GM11168 (cell line): Measurements from ENCODE around the gene VPS16.

Experiments
- in situ Hi-C: fragments of 300-500 bp; cut with MboI; formaldehyde crosslinking; loops from one replicate; pipeline ENCODE4 v1.12.0; 2022; ENCODE audit warnings: low sequenced_read_pairs; ENCODE audit not compliant: unreplicated experiment

The VPS16 gene

DNA sequence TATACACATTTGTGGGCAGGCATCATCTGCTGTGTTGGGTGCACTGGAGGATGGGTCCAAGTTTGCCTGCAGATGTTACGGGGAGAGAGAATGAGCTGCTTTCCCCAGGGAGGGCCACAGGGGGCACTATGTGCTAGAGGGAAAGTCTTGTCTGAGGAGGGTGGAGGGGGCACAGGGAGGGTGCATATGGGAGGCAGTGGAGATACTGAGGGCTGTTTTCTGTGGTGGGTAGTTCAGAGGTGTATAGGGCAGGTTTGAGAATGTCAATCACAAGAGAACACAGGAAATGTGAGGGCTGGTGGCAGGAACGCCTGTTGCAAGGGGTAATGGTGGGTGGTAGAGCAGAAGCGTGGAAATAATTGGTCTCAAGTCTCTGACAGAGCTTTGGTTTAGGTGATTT lies 25.1 kb downstream of the VPS16 start:
- in situ Hi-C loops: no loop called here

DNA sequence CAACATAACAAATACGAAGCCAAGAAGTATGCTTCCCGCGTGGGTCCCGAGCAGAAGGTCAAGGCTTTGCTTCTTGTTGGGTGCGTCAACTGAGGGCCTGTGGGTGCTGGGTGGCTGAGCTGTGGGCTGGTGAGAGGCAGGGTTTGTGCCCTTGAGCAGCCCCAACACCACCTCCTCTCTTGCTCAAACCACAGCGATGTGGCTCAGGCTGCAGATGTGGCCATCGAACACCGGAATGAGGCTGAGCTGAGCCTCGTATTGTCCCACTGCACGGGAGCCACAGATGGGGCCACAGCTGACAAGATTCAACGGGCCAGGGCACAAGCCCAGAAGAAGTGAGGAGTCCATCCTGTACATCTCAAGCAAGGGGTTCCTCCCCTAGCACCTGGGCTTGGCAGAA lies 25.7 kb downstream of the VPS16 start:
- in situ Hi-C loops: no loop called here

DNA sequence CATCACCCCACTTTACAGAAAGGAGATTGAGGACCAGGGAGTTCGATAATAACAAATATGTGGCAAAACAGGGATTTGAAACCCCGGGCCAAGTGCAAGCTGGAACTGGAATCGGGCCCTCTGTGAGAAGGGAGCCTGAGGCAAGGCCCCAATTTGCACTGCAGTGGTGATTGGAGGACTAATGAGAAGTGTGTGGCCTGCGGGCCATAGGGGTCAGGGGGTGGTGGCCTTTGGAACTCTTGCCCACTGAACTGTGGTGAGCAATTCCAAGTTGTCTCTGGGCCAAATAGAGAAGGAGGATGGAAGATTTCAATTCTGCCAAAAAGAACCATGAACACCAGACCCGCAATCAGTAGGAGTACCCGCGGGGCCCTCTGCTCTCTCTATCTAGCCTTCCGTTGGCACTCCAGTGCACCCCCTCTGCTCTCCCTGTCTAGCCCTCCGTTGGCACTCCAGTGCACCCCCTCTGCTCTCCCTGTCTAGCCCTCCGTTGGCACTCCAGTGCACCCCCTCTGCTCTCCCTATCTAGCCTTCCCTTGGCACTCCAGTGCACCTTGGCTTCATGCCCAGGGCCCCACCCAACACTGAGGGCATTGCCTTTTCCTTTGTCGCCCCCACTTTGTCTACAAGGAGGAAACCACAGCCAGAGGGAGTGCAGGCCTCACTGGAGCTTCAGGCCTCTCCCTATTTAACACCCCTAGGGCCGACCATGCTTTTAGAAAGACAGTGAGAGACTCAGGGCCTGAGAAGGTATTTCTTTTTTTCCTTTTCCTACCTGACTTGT lies 26.7 kb downstream of the VPS16 start:
- in situ Hi-C loops: no loop called here

DNA sequence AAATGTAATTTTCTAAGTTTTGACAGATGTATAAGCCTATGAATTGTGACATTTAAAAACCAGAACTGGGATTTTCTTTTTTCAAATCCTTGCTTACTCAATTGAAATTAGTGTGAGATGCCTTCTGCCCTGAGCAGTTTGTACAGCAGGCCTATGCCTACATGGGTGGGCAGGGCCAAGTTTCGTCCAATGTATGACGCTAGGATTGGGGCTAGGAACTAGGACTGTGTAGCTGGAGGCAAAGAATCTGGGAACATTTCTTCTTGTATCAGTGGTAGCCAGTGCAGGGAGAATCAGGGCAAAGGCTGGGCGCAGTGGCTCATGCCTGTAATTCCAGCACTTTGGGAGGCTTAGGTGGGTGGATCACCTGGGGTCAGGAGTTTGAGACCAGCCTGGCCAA lies 28.8 kb downstream of the VPS16 start:
- in situ Hi-C loops: no loop called here

DNA sequence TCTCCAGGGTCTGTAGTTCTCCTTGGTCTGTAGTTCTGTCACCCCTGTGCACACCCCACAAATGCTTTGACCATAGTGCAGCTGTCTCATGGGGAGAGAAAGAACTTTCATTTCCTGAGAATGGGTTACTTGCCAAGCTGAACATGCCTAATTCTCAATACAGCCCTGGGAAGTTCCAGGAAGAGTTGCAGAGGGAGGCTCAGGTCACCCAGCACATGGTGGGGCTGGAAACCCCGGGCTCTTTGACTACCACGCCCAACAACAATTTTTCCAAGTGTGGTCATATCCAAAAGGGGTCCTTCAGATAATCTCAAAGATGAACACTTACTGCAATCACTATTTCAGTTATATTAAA lies 30.5 kb downstream of the VPS16 start:
- in situ Hi-C loops: no loop called here

DNA sequence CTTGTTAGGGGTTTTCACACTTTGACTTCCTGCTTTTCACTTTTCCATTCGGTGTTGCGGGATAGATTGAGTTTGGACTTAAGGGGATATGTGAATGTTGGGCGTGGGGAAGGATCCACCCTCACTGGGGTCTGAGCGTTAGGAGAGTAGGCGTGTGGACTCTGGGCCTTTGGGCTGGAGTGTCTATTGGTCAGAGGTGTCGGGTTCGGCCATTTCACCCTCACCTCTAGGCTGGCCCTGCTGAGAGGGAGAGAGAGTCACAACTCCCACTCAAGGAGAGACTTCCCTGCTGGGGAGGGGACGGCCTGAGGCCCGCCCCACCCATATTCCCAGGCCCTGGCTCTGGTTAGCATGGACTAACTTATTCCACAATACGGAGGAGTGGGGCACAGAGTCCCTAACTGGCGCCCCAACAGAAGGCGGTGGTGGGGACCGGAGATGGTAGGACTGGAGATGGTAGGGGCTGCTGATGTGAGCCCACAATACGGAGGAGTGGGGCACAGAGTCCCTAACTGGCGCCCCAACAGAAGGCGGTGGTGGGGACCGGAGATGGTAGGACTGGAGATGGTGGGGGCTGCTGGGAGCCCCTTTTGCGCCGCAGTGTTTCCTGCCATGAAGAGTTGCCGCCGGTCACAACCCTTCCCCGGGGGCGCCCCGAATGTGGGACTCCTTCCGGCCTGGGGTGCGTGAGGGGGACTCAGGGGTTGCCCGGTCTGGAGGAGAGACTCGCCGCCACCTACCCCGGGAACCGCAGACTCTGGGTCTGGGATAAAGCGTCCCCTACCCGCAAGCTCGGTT lies 31.3 kb downstream of the VPS16 start:
- in situ Hi-C loops: no loop called here

DNA sequence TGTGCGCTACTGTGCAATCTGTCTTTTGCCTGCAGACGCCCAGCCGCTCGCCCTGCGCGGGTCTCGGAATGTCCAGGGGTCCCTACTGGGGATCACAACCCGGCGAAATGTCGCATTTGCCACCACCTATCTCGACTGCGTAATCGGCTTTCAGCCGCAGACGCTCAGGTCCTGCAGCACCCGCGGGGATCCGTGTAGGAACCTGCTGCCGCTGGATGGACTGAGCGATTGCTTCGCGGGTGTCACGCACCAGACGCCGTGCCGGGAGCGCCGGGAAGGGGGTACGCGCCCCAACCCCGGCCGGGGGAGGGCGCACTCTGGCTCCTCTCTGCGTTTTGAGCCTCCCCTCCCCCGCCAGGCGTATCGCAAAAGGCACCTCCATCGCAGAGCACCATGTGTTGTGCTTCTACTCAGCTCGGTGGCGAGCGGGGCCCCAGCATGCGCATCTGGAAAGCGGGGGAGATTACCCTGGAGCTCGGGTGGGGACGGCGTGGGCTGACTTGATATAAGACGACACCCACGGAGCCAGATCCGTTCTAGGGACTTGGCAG lies 32.0 kb downstream of the VPS16 start:
- in situ Hi-C loops: no loop called here

DNA sequence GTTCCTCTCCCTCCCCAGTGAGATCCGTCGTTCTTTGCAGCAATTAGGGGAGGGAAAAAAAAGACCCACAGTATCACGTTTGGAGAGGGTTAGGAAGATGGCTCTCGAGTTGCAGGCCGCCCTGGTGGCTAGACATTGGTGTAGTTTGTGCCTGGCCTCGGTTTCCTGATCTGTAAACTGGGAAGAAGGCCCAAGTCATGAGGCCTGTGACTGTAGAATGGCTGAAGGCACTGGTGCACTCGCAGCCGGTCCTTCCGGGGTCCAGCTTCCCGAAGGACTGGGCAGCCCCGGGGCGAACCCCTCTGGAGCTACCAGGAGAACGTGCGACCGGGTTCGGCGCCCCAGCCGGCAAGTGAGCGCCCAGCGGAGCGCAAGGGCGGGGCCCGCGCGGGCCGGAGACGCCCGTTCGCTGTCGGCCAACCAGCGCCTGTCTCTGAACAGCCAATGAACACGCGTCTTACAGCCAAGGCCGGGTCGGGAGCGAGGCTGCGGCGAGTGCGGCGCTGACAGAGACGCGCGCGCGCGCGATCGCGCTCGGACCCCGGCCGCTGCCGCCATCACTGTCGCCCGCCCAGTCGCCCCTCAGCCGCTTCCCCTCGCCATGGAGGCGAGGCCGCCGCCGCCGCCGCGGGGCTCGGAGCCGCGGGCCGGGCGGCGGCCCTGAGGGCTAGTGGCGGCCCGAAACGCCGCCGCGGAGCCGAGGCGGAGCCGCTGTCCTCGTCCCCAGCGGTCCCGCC lies 32.6 kb downstream of the VPS16 start, which contains the start of gene PTPRA:
Gene PTPRA, plus strand, starts transcription at position 472 of the 737 bp plus-strand sequence. CDS start 90,797 bp downstream, outside the sequence.
- in situ Hi-C loops: no loop called here

DNA sequence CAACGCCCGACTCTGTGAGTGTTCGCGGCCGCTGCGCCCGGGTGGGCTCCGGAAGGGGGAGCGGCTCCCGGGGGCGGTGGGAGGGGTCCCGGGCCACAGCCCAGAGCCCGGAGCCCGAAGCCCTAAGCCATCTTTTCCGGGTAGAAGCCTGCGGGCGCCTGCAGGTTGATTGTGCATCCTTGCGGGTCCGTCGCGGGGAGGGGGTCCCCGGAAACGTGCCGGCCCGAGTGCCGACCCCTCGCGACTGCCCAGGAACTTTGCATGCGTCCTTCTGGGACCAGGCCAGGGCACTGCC lies 33.1 kb downstream of the VPS16 start:
- in situ Hi-C loops: no loop called here

DNA sequence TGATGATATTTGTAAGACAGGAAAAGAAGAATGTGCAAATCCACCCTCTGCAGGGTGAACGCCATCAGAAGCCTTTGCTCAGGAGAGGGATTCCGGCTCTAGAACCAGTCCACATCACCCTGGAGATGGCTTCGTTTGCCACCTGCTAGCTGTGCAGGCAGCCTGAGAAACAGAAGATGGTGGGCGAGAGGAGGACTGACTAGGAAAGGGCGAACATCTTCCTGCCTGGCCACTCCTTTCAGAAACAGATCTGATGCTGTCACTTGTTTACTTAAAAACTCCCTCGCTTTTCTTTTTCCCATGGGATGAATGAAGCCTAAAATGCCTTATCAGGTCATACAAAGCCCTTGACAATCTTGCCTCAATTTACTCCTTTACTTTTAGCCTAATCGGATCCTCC lies 33.9 kb downstream of the VPS16 start:
- in situ Hi-C loops: no loop called here

DNA sequence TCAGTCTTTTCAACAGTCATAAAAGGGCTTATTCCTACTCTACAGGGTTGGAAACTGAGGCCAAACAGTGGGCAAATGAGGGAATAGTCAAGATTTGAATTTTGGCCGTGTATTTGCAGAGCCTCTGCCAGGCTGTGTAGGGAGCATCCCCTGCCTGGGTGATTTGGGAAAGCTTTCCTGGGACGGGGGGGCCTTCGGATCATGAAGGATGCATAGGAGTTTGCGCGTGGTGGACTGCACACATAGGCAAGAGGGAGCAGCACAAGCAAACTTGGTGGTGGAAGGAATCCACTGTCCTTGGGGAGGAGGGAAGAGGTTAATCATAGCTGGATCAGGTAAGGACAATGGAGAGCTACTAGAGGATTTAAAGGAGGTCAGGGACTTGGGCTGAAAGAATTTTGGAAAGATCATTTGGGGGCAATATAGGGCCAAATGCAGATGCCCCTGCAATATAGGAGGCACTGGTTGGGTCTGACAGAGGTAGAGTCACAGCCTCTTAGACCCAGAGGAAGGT lies 35.2 kb downstream of the VPS16 start:
- in situ Hi-C loops: no loop called here

DNA sequence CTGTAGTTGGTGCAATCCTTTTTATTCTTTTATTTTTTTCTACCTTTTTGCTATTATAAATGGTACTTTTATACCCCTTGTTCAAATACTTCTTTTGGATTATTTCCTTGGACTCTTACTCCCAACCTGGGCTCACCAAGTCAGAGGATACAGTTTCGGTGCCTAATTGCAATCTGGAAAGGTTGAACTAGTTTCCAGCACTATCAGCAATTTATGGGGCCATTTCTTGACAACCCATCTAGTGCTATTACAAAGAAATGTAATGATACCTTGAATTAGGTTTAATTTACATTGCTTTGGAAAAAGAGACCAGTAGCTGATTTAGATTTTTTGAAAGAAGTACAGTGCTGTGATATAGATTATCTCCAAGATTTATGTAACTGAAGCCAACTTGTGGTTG lies 38.0 kb downstream of the VPS16 start:
- in situ Hi-C loops: no loop called here

DNA sequence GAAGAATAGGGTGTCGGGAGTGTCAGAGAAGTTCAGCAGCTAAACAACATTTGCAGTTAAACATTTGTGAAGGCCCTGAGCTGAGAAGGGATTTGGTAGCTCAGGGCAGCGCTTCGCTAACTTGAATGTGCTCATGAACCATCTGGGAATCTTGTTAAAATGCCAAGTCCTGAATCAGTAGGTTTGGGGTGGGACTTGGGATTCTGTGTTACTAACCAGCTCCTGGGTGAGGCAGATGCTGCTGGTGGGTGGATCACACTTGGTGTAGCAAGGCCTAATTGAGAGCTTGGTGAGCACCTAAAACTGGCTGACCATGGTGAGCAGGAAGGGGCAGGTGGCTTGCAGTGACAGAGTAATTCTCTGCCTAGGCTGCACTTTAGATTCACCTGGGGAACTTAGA lies 38.6 kb downstream of the VPS16 start:
- in situ Hi-C loops: no loop called here

DNA sequence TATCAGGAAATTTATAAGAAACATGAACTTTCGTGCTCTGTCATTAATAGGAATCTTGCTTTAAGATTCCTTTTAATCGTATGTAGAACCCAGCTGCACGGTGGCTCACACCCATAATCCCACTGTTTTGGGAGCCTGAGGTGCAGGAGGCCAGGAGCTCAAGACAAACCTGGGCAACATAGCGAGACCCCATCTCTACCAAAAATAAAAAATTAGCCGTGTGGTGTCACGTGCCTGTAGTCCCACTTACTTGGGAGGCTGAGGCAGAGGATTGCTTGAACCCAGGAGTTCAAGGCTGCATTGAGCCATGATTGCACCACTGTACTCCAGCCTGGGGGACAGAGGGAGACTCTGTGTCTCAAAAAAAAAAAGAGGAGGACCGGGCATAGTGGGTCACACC lies 40.1 kb downstream of the VPS16 start:
- in situ Hi-C loops: no loop called here

DNA sequence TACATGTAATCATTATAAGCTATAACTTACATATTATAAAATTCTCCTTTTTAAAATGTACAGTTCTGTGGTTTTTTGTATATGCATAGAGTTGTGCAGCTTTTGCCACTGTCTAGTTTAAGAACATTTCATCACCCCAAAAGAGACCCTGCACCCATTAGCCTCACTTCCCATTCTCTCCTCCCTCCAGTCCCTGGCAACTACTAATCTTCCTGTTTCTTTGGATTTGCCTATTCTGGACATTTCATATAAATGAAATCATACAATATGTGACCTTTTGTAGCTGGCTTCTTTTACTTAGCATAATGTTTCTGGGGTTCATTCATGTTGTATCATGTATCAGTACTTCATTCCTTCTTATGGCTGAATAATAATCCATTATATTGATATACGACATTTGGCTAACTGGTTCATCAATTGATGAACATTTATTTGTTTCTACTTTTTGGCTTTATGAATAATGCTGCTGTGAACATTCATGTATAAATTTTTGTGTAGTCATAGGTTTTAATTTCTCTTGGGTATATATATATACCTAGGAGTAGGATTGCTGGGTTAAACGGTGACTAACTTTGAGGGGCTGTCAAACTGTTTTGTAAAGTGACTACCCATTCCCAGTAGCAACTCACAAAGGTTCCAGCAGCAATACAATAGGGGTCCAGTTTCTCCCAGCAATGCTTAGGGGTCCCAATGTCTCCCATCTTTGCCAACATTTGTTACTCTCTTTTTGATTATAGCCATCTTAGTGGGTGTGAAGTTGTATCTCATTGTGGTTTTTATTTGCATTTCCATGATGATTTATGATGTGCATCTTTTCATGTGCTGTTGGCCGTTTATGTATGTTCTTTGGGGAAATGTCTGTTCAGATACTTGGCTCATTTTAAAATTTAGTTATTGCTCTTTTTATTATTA lies 43.4 kb downstream of the VPS16 start:
- in situ Hi-C loops: no loop called here

DNA sequence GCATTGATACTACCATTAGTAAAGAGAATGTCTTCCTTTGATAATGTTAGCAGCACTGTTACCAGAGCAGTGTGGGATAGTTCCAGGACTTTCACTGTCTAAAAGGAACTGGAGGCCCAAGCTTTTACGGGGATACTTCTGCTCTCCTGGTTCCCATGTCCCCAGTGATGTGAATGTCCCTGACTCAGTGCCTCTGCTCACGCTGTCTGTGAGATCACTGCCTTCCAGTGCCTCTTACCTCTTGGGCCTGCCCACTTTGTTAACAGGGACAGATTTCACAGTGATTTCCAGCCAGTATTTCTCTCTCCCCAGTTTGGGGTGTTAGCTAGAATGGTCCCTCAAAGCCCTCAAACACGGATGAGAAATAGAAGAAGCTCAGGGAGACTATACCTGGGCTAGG lies 47.2 kb downstream of the VPS16 start:
- in situ Hi-C loops: no loop called here

DNA sequence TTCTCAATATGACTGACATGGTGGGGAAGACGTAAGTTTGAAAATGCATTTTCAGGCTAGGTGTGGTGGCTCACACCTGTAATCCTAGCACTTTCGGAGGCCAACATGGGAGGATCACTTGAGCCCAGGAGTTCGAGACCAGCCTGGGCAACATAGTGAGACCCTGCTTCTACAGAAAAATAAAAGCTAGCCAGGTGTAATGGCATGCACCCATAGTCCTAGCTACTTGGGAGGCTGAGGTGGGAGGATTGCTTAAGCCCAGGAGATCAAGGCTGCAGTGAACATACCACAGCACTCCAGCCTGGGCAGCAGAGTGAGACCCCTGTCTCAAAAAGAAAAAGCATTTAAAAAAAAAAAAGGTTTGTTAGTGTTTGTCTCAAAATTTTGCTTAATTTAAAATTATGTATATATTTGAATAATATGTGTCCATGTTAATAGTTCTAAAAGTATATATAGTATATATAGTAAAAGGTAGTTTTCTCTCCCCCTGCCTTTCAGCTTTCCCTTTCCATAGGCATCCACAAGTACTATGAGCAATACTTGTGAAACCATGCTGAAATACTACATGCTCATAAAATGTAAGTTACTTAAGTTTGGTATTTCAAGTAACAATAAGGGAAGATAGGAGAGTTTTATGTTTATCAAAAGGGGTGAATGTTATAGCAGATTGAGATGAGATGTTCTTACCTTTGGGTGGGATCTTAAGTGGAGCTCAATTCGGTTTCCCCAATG lies 47.8 kb downstream of the VPS16 start:
- in situ Hi-C loops: no loop called here

DNA sequence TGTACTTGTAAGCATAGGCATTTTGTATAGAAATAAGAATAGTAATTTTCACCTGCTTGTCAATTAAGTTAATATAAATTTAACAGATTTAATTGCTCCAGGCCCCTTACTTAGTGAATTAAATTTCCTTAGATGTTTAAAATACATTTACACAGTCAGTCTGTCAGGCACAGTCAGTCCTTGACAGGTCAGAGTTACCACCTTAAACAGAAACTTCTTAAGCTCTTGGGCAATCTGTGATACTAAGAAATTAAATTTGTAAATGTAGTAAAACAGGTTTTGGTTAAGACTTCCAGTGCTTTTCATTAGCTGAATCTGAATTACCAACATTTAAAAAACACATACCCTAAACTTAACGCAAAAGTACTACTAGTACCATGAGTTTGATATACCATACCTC lies 48.7 kb downstream of the VPS16 start:
- in situ Hi-C loops: no loop called here

DNA sequence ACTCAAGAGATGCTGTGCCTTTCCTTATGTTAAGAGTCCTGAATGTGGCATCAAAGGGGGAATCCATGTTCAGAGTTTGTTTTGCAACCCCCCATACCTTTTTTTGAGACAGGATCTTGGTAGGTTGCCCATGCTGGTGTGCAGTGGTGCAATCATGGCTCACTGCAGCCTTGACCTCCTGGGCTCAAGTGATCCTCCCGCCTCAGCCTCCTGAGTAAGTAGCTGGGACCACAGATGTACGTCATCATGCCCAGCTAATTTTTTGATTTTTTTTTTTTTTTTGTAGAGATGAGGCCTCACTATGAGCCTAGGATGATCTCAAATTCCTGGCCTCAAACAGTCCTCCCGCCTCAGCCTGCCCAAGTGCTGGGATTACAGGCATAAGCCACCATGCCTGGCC lies 49.3 kb downstream of the VPS16 start:
- in situ Hi-C loops: no loop called here
